Fibroblast of lung (primary cell): ENCODE results near the gene ARL5B.

Experiments used
- EZH2 ChIP-seq: IDR thresholded peaks from 2 replicates; pipeline ENCODE4 v1.5.1; 2012; ENCODE audit warnings: low read length, control low read depth, mild to moderate bottlenecking; ENCODE audit errors: missing control alignments
- TF ChIP-seq, protein P1 (sequence below), 2 donors: IDR thresholded peaks in 1 of 2; conservative IDR thresholded peaks in 1 of 2; 1 replicate in 1 of 2; 2 replicates in 1 of 2; pipeline ENCODE4 v1.5.1; 2011 to 2012; ENCODE audit warnings: low read length in 2 of 2, control low read depth in 1 of 2, inconsistent platforms in 1 of 2, low read depth in 1 of 2, mild to moderate bottlenecking in 1 of 2

GRCh38 chr10:18635995-18636394 is 23.2 kb upstream of the ARL5B start:
- TF ChIP-seq, protein P1, sequence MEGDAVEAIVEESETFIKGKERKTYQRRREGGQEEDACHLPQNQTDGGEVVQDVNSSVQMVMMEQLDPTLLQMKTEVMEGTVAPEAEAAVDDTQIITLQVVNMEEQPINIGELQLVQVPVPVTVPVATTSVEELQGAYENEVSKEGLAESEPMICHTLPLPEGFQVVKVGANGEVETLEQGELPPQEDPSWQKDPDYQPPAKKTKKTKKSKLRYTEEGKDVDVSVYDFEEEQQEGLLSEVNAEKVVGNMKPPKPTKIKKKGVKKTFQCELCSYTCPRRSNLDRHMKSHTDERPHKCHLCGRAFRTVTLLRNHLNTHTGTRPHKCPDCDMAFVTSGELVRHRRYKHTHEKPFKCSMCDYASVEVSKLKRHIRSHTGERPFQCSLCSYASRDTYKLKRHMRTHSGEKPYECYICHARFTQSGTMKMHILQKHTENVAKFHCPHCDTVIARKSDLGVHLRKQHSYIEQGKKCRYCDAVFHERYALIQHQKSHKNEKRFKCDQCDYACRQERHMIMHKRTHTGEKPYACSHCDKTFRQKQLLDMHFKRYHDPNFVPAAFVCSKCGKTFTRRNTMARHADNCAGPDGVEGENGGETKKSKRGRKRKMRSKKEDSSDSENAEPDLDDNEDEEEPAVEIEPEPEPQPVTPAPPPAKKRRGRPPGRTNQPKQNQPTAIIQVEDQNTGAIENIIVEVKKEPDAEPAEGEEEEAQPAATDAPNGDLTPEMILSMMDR (conservative IDR thresholded peaks at IDR 0.05 in 1 of 2, IDR thresholded peaks at IDR 0.05 in 1 of 2; ENCODE audit: low read depth in 1 of 2, low read length in 2 of 2): no peak
- no peak for TF ChIP-seq EZH2
